ENCODE results near the gene C1orf167.

- TF ChIP-seq CTCF (IDR thresholded peaks at IDR 0.05 in 8 of 11, conservative IDR thresholded peaks at IDR 0.05 in 3 of 11) (no peak), POLR2AphosphoS5 (IDR thresholded peaks at IDR 0.05) (peak in 1 of 3 donors; percentile 44)
Measured at GRCh38 chr1:11725616-11726015, 36.4 kb upstream of the C1orf167 start.
